Fibroblast of skin of left biceps (primary cell): Measurements from ENCODE around the gene UVSSA.

Experiments used
- DNase-seq, 2 experiments: peaks; one replicate each; pipeline ENCODE4 v3.0.0-alpha.2; 2013; ENCODE audit warnings: low read depth in 2 of 2

UVSSA gene

DNA sequence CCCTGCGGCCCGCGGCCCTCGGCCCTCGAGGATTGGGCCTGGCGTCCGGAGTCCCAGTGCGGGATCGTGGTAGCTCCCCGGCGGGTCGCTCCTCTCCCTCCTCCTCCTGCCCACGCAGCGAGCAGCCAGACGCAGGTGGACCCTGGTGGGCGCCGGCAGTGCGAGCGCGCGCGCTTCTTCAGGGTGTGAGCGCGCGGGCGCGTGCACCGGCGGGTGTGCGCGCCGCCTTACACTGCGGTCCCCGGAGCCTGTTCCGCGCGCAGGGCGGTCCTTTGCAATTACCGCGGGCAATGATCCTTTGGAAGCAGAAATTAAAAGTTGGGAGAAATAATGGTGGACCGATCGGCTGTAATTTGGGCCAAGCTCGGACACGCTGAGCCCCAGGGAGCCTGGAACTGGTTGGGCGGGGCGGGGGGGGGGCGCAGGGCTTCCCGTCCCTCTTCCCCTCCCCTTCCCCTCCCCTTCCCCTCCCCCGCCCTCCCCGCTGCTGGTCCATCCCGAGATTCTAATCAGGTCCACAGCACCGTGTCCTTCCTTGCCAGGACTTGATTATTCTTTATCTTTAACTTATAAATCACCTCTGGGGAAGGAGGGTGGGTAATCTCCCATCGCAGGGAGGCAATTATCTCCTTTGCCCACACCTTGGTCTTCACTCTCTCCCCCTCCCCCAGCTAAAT lies 60.8 kb downstream of the UVSSA start:
- DNase-seq, result no peak

DNA sequence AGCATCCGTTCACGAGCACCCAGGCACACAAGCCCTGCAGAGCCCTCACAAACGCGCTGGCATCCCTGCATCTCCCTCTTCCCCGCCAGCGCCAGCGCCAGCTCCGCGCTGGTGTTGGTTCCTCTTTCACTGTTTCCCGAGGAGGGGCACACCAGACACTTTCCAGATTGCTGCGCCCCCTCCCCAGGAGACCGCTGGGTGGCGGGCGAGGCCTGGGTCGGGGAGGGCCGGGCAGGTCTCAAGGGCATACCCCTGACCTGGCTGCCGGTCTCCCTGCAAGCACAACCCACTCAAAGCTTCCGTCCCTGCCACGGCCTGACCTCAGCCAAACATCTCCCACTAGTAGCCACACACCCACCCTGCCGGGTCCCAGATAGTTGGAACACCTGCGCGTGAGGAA lies 61.4 kb downstream of the UVSSA start:
- no peak for DNase-seq

DNA sequence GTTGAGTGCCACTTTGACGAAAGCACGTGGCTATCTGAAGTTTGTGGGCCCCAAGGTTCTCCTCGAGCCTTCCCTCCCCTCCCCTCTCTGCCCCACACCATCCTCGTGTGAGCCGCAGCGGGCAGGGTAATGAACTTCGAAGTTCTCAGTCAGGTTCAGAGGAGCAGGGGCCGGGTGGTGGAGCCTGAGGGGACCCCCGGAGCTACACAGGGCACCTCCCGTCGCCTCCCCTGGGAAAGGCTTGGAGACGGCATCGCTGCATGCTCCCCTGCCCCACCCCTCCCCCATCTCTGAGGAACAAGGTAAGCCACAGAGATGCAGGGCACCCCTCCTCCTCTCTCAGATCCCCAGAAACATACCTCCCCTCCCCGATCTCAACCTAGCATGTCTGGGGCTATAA lies 62.1 kb downstream of the UVSSA start:
- DNase-seq, result no peak

DNA sequence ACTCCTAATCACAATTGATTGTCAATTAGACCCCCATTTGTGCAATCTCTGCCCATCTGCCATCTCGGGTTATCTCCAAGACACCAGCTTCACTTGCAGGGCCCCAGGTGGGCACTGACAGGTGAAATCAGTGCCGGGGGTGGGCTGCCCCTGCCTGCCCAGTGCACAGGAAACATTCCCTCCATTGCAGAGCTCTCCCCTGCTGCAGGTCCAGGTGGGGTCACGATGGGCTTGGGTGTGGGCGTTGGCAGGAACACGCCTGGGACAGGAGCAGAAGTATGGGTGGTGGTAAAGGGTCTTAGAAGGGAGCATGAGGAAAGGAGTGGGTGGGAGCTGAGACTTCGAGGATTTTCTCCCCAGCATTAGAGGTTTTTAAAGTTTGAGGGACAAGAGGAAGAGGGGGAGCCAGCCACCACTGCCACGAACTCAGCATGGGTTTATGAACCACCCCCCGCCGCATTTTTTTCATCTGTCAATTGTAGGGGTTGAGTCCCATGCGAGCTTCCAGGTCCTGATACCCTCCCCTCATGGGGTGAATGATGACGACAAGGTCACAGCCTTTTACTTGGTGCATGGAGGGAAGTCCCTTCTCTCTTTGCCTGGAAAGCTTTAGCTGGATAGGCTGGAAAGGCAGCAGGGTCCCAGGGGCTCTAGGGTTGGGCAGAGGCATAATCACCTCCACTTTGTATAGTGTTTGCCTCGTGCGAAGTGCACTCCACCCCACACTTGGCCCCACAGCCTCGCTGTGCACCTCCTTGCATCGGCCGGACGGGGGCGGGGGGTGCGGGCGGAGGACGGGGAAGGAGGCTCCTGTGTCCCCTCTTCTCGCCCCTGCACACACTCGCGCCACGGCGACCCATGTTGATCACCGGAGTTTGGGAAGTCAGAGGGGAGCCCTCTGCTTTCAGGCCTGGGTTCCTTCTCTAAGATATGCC lies 62.8 kb downstream of the UVSSA start:
- DNase-seq, result no peak

DNA sequence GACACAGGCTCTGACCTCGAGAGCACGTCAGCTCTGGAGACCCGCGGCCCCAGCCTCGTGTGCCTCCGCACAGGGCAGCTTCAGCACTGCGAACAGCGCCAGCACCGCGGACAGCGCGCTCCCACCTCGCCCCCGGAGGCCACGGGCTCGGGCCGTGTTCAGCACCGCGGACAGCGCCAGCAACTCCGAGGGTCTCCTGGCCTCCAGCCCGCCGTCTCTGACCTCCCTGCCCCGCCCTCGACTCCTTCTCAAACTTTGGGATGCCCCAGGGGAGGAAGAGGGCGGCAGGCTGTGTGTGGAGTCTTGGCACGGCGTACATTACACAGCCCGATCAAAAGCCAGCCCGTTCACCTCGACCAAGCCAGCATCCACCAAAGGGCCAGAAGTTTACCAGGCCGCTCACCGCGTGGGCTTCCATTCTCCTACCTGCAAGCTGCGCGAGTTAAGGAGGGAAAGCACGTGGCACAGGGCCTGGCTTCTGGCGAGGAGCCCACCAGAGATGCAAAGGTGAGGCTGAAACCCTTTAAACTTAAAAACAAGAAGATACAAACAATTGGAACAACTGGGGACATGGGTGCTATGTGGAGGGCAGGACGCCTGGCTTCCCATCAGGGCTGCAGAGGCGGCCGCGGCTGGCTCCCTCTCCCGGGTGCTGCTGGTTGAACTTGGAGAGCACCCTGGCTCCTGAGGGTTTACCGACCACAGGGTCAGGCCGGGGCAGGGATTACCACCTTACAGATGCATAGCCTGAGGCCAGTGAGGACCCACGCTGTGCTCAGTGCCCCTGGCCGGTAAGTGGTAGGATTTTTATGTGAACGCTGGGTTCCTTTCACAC lies 63.7 kb downstream of the UVSSA start:
- no peak for DNase-seq

DNA sequence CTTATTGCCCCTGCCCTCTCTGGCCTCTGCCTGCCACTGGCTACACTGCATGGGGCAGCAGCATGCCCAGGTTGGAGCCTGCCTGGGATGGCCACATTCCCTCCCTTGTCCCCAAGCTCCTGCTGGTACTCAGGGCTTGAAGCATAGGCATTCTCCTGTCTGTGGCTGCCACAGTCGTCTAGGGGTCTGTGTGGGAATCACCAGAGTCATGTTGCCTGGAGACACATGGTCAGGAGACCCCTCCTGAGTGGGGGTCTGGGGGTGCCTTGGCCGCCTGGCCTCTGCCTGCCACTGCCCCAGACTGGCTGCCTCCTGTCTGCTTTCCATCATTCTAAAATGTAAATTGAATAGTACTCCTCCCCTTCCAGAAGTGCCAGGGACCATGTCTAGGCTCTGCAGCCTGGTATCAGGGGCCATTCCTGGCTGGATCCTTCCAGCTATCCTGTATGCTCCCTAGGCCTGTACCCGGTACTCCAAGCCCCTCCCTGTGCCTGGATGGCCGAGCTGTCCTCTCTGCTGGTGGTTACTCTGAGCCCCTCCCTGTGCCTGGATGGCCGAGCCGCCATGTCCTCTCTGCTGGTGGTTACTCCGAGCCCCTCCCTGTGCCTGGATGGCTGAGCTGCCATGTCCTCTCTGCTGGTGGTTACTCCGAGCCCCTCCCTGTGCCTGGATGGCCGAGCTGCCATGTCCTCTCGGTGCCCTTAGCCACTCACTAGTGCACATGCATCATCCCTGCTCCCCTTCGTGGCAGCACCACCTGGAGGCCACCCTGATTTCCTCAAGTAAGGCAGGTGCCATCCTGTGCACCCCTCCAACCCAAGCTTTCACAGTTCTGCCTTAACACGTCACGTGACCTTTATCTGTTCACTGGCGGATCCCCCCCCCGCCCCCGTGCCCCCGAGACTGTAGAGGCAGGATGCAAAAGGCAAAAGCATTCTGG lies 64.7 kb downstream of the UVSSA start:
- no peak for DNase-seq

DNA sequence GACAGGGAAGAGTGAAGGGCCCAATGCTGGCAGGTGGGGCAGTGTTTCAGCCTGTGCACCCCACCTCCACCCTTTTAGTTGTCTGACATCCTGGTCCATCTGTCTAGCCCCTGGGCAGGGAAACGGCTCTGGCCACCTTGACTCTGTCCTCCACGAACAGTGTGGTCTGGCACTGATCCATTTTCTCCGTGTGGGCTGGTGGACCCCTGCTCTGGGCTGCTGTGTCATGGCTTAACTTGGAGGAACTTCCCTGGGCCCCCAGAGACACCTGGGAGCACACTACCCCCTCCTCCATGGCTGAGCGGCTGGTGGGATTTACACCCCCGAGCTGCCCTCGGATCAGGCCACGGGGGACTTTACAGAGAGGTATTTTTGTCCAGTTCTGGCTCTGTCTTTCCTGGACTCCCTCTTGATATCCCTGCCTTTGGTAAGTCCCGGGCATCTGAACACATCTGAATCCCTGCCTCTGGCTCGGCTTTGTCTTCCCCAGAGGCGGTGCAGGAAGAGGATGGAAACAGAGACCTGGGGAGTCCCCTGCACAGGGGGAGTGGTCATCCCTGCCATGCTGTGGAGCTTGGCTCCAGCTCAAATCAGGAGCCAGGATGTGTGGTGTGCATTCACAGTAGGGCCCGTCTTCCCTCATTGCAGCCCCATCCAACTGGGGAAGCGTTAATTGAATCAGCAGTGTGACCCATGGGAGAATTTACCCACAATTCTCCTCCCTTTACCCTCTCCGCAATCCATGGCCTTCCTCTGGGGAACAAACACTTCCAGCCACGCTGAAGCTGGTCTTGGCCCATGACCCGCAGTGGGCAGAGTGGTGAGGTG lies 65.6 kb downstream of the UVSSA start:
- no peak for DNase-seq

DNA sequence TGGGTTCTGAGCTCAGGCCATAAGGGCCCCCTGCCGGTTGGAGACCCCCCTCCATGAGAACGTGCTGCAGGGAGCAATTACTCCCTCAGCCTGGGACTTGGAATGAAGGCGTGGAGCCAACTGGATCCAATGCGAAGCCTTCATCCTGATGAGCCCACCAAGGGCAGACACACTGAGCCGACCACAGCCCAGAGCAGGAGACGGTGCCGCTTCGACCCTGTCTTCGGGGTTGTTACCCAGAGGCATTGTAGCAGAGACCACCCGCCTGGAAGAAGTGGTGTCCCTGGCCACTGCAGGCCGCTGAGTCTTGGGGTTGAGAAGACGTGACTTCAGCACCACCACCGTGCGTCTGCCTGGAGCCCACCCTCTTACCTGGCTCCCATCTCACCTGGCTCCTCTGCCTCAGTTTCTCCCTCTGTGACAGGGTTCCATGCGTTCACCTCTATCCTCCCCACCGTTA lies 66.2 kb downstream of the UVSSA start:
- no peak for DNase-seq

DNA sequence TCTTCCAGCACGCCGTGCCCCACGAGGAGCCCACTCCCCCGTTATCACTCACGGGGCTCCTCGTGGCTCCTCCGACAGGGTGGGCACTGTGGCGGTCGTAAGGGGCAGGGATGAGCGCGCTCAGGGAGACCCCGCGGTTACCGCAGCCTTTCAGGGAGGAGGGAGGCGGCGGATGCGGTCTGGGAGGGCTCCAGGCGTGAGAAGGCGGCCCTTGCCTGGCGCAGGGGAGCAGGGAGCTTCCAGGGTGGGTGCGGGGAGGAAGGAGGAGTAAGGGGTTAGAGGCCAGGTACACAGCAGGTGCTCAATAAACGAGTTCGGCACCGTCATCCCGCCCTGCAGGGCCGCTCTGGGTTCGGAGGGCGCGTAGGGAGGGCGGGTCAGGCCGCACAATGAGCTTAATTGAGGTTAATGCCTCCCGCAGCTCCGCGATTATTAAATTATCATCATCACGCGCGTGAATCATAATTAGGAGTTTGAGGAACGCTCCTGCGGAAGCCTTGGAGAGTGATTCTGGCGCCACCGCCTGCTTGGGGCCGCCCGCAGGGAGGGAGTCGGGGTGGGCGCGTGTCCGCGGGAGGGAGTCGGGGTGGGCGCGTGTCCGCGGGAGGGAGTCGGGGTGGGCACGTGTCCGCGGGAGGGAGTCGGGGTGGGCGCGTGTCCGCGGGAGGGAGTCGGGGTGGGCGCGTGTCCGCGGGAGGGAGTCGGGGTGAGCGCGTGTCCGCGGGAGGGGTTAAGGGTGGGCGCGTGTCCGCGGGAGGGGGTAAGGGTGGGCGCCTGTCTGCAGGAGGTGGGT lies 66.9 kb downstream of the UVSSA start:
- no peak for DNase-seq

DNA sequence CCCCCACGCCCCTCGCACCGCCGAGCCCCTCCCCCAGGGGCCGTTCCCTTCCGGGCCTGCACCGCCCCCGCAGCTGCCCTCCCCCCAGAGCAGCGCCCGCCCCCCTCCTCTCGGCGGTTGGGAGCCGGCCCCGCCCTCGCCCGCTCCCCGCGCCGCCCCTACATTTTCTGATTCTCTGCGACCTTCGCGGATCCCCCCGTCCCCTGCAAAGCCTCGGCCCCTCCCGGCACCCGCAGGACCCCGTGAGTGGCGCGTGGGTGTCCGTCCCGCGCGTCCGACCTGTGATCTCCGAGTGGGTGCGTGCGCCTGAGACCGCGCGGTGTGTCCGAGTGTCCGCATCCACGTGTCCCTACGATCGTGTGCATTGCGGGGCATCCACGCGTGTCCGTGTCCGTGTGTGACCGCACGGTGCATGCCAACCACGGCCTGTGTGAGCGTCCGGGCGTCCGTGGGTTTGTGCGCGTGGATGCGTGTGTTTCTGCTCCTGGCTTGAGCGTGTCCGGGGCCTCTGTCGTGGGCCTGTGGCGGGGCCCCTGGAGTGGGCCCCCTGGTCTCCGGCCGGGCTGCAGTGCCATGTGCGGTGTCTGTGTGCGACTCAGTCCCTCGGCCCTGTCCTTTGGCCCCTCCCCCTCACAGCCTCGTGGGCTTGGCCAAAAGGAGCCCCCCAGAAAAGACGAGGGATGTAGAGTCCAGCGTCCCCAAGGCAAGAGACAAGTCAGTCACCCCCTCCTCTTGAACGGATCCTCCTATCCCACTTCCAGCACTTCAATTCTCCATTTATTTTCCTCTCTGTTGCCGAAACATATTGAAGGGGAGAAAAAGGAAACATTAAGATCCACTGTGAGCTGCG lies 68.0 kb downstream of the UVSSA start:
- DNase-seq, result no peak

DNA sequence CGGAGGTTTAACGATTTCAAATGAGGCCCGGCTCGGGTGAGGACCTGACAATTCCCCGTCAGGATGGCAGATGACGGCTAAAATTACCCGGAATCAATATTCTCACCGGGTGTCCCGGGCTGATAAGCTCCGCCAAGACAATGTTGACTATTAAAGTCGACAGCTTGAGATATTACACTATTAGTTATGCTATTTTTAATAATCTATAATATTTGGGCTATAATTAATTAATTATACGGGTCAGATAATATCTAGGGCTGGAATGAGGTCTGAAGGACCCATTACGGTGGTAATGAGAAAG lies 68.6 kb downstream of the UVSSA start:
- no peak for DNase-seq

DNA sequence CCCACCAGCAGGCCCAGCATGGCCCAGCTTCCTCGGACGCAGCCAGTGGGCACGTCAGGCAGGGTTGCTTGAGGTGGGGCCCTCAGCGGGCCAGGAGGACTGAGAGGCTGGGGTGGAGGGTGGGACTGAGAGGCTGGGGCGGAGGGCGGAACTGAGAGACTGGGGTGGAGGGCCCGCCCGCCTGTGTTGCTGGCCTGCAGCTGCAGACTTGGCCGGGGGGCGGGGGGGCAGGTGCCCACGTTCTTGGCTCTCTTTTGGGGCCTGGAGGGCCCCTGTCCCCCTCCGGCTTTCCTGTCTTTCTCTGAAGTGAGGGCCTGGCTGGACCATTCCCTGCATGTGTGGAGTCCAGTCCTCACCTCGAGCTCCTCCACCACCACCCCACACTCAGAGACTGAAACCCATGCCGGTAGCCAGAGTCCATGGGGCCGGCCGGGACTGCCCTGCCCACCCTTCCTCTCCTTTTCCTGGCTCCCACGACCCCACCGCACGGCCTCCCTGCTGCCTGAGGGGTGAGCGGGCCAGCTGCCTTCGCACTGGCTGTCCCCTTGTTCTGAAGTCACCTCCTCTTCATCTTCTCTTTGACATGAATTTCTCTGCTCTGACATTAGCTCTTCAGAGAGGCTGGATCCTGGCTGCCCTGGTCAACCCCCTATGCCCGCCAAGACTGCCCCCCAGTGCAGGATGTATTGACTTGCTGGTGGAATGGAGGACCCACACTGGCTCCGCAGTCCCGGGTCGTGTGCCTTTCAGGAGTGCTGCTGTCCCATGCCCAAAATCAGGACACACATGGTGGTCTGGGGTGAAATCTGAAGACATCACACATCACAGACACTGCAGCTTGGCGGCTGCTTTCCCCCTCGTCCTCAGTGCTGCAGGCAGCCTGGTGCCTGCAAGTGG lies 69.3 kb downstream of the UVSSA start:
- no peak for DNase-seq

DNA sequence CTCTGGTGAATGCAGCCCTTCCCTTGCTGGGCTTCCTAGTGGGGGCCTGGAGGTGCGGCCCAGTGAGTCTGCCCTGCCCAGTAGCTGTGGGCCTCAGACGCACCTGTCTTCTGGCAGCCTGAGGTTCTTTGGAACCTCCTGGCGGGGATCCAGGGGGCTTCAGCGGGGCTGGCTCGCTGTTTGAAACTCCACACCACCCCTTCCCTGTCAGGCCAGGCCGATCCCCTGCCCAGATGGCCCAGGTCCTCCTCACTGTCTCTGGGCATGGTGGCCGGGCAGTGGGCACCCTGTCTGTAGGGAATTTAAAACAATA lies 69.9 kb downstream of the UVSSA start:
- DNase-seq, result no peak

DNA sequence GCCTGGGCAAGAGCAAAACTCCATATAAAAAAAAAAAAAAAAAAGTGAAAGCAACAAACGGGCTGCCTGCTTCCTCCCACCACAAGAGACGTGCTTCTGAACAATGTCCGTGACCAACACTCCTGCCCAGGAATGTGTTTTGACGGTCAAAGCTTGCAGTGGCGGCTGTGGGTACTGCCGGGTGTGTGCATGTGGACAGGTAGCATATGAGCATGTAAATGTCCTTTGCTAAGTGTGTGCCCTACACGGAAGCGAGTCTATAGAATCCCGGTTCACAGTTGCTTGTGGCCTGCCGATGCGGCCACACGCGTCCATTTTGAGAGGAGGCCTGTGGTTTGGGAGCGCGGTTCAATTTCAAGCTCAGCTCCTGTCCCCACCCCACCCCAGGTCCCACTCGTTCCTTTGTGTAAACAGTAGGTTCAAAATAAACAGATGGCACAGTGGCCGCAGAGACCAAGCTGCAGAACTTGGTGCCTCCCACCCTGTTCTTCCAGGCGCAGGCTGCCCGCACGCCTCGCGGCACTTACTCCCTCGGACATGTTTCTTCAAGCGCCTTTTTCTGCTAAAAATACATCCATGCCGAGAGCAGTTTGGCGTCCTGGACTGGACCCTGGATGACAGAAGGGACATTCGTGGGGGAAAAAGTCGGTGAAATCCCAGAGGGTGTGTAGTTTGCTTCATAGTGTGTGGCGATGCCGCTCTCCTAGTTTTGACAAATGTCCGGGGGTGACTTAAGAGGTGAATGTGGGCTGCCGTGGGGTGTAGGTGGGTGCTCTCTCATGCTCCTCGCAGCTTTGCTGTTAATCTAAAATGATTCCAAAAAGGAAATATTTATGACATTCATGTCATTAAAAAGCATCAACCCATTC lies 70.7 kb downstream of the UVSSA start:
- DNase-seq, result no peak

DNA sequence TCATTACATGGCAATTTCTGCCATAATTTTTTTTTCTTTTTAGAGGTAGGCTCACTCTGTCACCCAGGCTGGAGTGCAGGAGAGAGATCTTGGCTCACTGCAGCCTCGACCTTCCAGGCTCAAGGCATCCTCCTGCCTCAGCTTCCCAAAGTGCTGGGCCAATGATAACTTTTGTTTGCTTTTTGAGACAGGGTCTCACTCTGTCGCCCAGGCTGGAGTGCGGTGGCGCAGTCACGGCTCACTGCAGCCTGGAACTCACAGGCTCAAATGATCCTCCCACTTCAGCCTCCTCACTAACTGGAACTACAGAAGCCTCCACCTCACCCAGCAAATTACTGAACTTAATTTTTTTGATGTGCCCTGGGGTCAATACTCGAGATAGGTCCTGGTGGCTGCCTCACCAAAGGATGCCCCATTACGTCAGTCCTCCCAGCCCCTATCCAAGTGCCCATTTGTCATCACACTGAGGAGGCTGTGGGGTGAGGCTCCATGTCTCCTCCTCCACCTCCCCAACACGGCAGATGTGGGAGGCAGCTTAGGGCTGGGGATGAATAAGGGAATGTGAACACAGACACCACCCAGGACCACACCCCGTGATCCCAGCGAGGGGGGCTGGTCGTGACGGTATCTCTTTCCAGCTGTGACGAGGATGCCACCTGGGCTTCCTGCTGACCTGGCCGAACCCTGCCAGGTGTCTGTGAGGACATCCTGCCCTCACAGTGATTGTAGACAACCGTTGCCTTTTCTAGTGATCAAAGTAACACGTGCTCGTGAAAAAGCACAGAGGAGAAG lies 71.7 kb downstream of the UVSSA start:
- DNase-seq, result no peak

DNA sequence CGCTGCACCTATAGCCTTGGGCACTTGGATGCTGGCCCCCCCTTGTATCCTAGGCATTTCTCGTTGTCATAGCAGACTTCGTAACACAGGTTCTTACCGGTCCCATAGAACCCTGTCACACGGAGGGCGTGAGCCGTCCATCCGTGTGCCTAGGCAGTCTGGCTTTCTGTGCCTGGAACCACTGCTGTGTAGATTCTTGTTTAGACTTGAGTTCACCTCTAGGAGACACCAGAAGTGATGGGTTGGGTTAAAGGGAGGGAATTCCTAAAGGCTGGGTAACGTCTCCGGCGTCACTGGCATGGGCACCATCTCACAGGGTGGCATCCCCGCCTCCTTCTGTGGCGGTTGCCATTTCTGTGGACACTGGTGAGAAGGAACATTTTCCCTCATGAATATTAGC lies 72.7 kb downstream of the UVSSA start:
- DNase-seq, result no peak
